Liver (tissue), 9 donors: Measurements from ENCODE around the gene DAB1. TPM values are rescaled to one million over a fixed set of nuclear protein-coding genes. Genes with fewer than 3 reads are reported as not detected.

Experiments
- DNase-seq: peaks from one replicate; pipeline ENCODE4 v3.0.0-alpha.2; 2017; ENCODE audit warnings: low spot score
- H3K27ac ChIP-seq, 2 donors: one replicate each; pipeline ENCODE4 v1.7.0; 2013; ENCODE audit warnings: inconsistent platforms in 2 of 2, low read length in 2 of 2, control low read depth in 1 of 2, low read depth in 1 of 2, mild to moderate bottlenecking in 1 of 2
- H3K27me3 ChIP-seq, 4 donors: one replicate each; pipeline versions ENCODE4 v1.6.1 to v1.7.0; 2013; ENCODE audit warnings: low read length in 3 of 4, inconsistent platforms in 1 of 4, mild to moderate bottlenecking in 1 of 4, moderate library complexity in 1 of 4; ENCODE audit not compliant: control insufficient read depth in 4 of 4, insufficient read depth in 4 of 4
- H3K36me3 ChIP-seq, 4 donors: one replicate each; pipeline versions ENCODE4 v1.6.1 to v1.7.0; 2013; ENCODE audit warnings: low read length in 3 of 4, mild to moderate bottlenecking in 3 of 4, low read depth in 1 of 4, moderate library complexity in 1 of 4; ENCODE audit not compliant: control insufficient read depth in 4 of 4, insufficient read depth in 3 of 4
- H3K4me1 ChIP-seq, 4 donors: one replicate each; pipeline versions ENCODE4 v1.6.1 to v1.7.0; 2013; ENCODE audit warnings: low read length in 3 of 4, mild to moderate bottlenecking in 3 of 4, moderate library complexity in 1 of 4; ENCODE audit not compliant: control insufficient read depth in 4 of 4, insufficient read depth in 4 of 4
- H3K4me3 ChIP-seq, 3 donors: one replicate each; pipeline versions ENCODE4 v1.6.1 to v1.7.0; 2013; ENCODE audit warnings: low read length in 3 of 3, control low read depth in 1 of 3, low read depth in 1 of 3, mild to moderate bottlenecking in 1 of 3
- H3K9ac ChIP-seq, 2 donors: one replicate each; pipeline ENCODE4 v1.7.0; 2013; ENCODE audit warnings: low read length in 2 of 2, mild to moderate bottlenecking in 2 of 2, moderate library complexity in 2 of 2, control low read depth in 1 of 2, low read depth in 1 of 2
- H3K9me3 ChIP-seq, 4 donors: one replicate each; pipeline versions ENCODE4 v1.6.1 to v1.7.0; 2013; ENCODE audit warnings: low read length in 3 of 4; ENCODE audit not compliant: control insufficient read depth in 4 of 4
- CTCF ChIP-seq: fragments of 150-350 bp; IDR thresholded peaks from 2 replicates; pipeline ENCODE4 v1.5.1; 2017; ENCODE audit warnings: improper control_type of control experiment, low read depth, low read length; ENCODE audit not compliant: missing input control
- EGR1 ChIP-seq, 2 donors: IDR thresholded peaks; 2 replicates each; pipeline ENCODE4 v1.6.1; 2016 to 2018; ENCODE audit warnings: antibody characterized with exemption in 2 of 2, low read depth in 2 of 2
- FOXA2 ChIP-seq: IDR thresholded peaks from 2 replicates; pipeline ENCODE4 v1.6.1; 2016; ENCODE audit warnings: antibody characterized with exemption
- GABPA ChIP-seq, 2 donors: IDR thresholded peaks in 1 of 2; conservative IDR thresholded peaks in 1 of 2; 2 replicates each; pipeline ENCODE4 v1.6.1; 2016; ENCODE audit warnings: antibody characterized with exemption in 2 of 2, mild to moderate bottlenecking in 1 of 2, moderate library complexity in 1 of 2
- HNF4G ChIP-seq: IDR thresholded peaks from 2 replicates; pipeline ENCODE4 v1.6.1; 2016; ENCODE audit warnings: antibody characterized with exemption
- JUND ChIP-seq, 2 donors: IDR thresholded peaks; 2 replicates each; pipeline ENCODE4 v1.6.1; 2016; ENCODE audit warnings: antibody characterized with exemption in 2 of 2
- NR2F2 ChIP-seq: IDR thresholded peaks from 2 replicates; pipeline ENCODE4 v1.6.1; 2016; ENCODE audit warnings: antibody characterized with exemption
- RAD21 ChIP-seq, 2 donors: IDR thresholded peaks; 2 replicates each; pipeline ENCODE4 v1.6.1; 2016; ENCODE audit warnings: antibody characterized with exemption in 2 of 2, mild to moderate bottlenecking in 2 of 2
- REST ChIP-seq: IDR thresholded peaks from 2 replicates; pipeline ENCODE4 v1.6.1; 2016; ENCODE audit warnings: antibody characterized with exemption, mild to moderate bottlenecking
- RXRA ChIP-seq, 2 donors: IDR thresholded peaks; 2 replicates each; pipeline ENCODE4 v1.6.1; 2017 to 2018; ENCODE audit warnings: antibody characterized with exemption in 2 of 2, mild to moderate bottlenecking in 1 of 2
- SP1 ChIP-seq: IDR thresholded peaks from 2 replicates; pipeline ENCODE4 v1.6.1; 2018; ENCODE audit warnings: antibody characterized with exemption, mild to moderate bottlenecking
- TAF1 ChIP-seq: conservative IDR thresholded peaks from 2 replicates; pipeline ENCODE4 v1.6.1; 2016; ENCODE audit warnings: antibody characterized with exemption, mild to moderate bottlenecking
- YY1 ChIP-seq: IDR thresholded peaks from 2 replicates; pipeline ENCODE4 v1.6.1; 2016; ENCODE audit warnings: antibody characterized with exemption, mild to moderate bottlenecking
- ZBTB33 ChIP-seq: IDR thresholded peaks from 2 replicates; pipeline ENCODE4 v1.6.1; 2016; ENCODE audit warnings: antibody characterized with exemption
- WGBS: extraction: QIAGEN DNeasy Blood & Tissue Kit; methylation state at CpG from one replicate; pipeline ENCODE4 v1.1.7; 2013; 5-methylcytosine and 5-hydroxymethylcytosine counted together
- polyA plus RNA-seq, 2 donors: library from polyadenylated mRNA; stranded (reverse) in 1 of 2; unstranded in 1 of 2; fragments of 200-250 nt in 1 of 2; fragments of >200 nt in 1 of 2; fragmentation: Nextera tagmentation in 1 of 2; extraction: Ambion mirVana in 1 of 2; gene quantifications; one replicate each; pipeline versions ENCODE4 v1.2.1 to v1.2.3, GENCODE V29; 2013 to 2015
- total RNA-seq, 2 donors: library from RNA; depleted of rRNA; stranded (reverse); fragments of >200 nt; gene quantifications; one replicate each; pipeline ENCODE4 v1.2.3, GENCODE V29; 2014
- donor health status: healthy.
- donor health status: healthy.
- donor health status: healthy.
- donor health status: healthy.
- donor health status: healthy.

The DAB1 gene
- total and polyA plus RNA-seq, 4 donors: 0.54 to 1.7 (median 1.2) TPM

GRCh38 chr1:57131257-57131656 lies 292.6 kb downstream of the DAB1 start (continued):
- TF ChIP-seq GABPA (IDR thresholded peaks at IDR 0.05 in 1 of 2, conservative IDR thresholded peaks at IDR 0.05 in 1 of 2): no peak
- TF ChIP-seq JUND (IDR thresholded peaks at IDR 0.05): no peak
- TF ChIP-seq YY1: no peak

- H3K9ac ChIP-seq: no peak overlapping the region
- TF ChIP-seq FOXA2 (no peak), TAF1 (no peak), YY1 (no peak), EGR1 (IDR thresholded peaks at IDR 0.05; ENCODE audit: low read depth in 2 of 2) (no peak), SP1 (no peak), REST (no peak), RXRA (IDR thresholded peaks at IDR 0.05) (no peak), CTCF (no peak)
- DNase-seq: no peak
- H3K4me1 ChIP-seq: no peaks in the 10 kb centered on the region
- no peak overlapping the region for H3K27ac ChIP-seq
- H3K9me3 ChIP-seq: no peaks in the 10 kb centered on the region
- H3K4me3 ChIP-seq: no peak overlapping the region
- WGBS: 90% methylated on average over 4 of the region's 4 CpGs
- H3K36me3 ChIP-seq: no peaks in the 10 kb centered on the region
- H3K27me3 ChIP-seq: no peaks in the 10 kb centered on the region
These were observed 294.0 kb downstream of the DAB1 start for GRCh38 chr1:57129865-57130264.

- Histone ChIP-seq H3K36me3 (no peaks in the 10 kb centered on the region), H3K27me3 (no peaks in the 10 kb centered on the region), H3K9me3 (no peaks in the 10 kb centered on the region), H3K4me1 (no peaks in the 10 kb centered on the region), H3K27ac (no peak overlapping the region), H3K4me3 (no peak overlapping the region), H3K9ac (no peak overlapping the region)
- 97% methylated on average over 6 of the region's 6 CpGs for WGBS
- DNase-seq: no peak
- TF ChIP-seq FOXA2 (no peak), RXRA (IDR thresholded peaks at IDR 0.05) (no peak), JUND (IDR thresholded peaks at IDR 0.05) (no peak), YY1 (no peak), HNF4G (no peak), RAD21 (IDR thresholded peaks at IDR 0.05) (no peak), CTCF (no peak), TAF1 (no peak), EGR1 (IDR thresholded peaks at IDR 0.05; ENCODE audit: low read depth in 2 of 2) (no peak), ZBTB33 (no peak), NR2F2 (no peak)
These were observed 295.9 kb downstream of the DAB1 start for GRCh38 chr1:57127976-57128375.
